BJ (cell line): Measurements from ENCODE around the gene ATP13A3. TPM values are rescaled to one million over a fixed set of nuclear protein-coding genes. Genes with fewer than 3 reads are reported as not detected.

Experiments
- CTCF ChIA-PET: fragments of 350-600 bp; formaldehyde crosslinking; extraction: SDS; loops from one replicate; lab custom pipeline; 2021; ENCODE audit warnings: antibody characterized with exemption, inconsistent platforms; lab: Yijun Ruan, JAX
- POLR2A ChIA-PET: fragments of 300-600 bp; sonication (Branson Sonifier 250); formaldehyde crosslinking; extraction: SDS; loops from one replicate; lab custom pipeline; 2021; ENCODE audit warnings: antibody characterized with exemption; lab: Charles Lee
- DNase-seq: peaks from one replicate; pipeline ENCODE4 v3.0.0-alpha.2; 2011; ENCODE audit warnings: low read depth
- H3K27me3 ChIP-seq: 2 replicates; pipeline ENCODE4 v1.6.0; 2011; ENCODE audit warnings: low read length; ENCODE audit not compliant: control insufficient read depth, insufficient read depth
- H3K36me3 ChIP-seq: 2 replicates; pipeline ENCODE4 v1.5.1; 2011; ENCODE audit warnings: low read length; ENCODE audit not compliant: control insufficient read depth, insufficient read depth
- H3K4me3 ChIP-seq: 2 replicates; pipeline ENCODE4 v1.5.1; 2011; ENCODE audit warnings: low read depth, mild to moderate bottlenecking, control low read depth, low read length
- CTCF ChIP-seq: IDR thresholded peaks from 2 replicates; pipeline ENCODE4 v1.5.1; 2011; ENCODE audit warnings: low read depth, mild to moderate bottlenecking, control low read depth, inconsistent platforms, low read length, moderate library complexity; ENCODE audit not compliant: insufficient read depth
- polyA plus RNA-seq: library from polyadenylated mRNA; depleted of rRNA; stranded (reverse); fragments of >200 nt; gene quantifications from 2 replicates; pipeline ENCODE4 v1.2.3, GENCODE V29; 2011

The ATP13A3 gene
- polyA plus RNA-seq, 1 experiment, result 47.1 TPM

GRCh38 chr3:194431554-194431953, 55.2 kb downstream of the ATP13A3 start:
- no peak for TF ChIP-seq CTCF
- Histone ChIP-seq H3K4me3 (no peak overlapping the region), H3K27me3 (no peaks in the 10 kb centered on the region), H3K36me3 (peaks cover 10% of the 10 kb centered on the region)
- CTCF ChIA-PET, result no interaction called here
- DNase-seq, result no peak
- POLR2A ChIA-PET, result no interaction called here

GRCh38 chr3:194425399-194425798, 61.4 kb downstream of the ATP13A3 start:
- Histone ChIP-seq H3K4me3 (no peak overlapping the region), H3K36me3 (peaks cover 8% of the 10 kb centered on the region), H3K27me3 (no peaks in the 10 kb centered on the region)
- TF ChIP-seq CTCF, result no peak
- ChIA-PET CTCF (interaction anchor here (1.1 kb wide), 1 partner anchor 82 kb away, joined by 3 read pairs; no protein-coding TSS in a partner anchor), POLR2A (no interaction called here)
- no peak for DNase-seq

DNA sequence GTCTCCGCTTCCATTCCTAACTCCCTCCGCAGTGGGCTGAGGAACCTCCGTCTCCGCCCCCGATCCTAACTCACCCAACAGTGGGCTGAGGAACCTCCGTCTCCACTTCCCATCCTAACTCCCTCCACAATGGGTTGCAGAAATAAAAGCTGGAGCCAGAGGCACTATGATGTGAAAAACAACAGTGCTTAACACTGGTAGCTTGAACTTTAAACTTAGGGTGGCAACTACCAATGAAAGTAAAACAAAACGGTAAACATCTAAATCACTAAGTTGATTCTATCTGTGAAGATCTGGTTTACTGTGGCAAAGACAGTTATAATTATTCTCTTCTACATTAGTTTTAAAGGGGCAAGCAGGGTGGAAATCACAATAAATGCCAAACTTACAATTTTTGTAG, 61.8 kb downstream of the ATP13A3 start:
- no peak overlapping the region for H3K4me3 ChIP-seq
- DNase-seq, result no peak
- peaks cover 8% of the 10 kb centered on the region for H3K36me3 ChIP-seq
- CTCF ChIA-PET, result interaction anchor here (1.1 kb wide), 1 partner anchor 81 kb away, joined by 3 read pairs; no protein-coding TSS in a partner anchor
- POLR2A ChIA-PET, result no interaction called here
- TF ChIP-seq CTCF, result no peak
- no peaks in the 10 kb centered on the region for H3K27me3 ChIP-seq

DNA sequence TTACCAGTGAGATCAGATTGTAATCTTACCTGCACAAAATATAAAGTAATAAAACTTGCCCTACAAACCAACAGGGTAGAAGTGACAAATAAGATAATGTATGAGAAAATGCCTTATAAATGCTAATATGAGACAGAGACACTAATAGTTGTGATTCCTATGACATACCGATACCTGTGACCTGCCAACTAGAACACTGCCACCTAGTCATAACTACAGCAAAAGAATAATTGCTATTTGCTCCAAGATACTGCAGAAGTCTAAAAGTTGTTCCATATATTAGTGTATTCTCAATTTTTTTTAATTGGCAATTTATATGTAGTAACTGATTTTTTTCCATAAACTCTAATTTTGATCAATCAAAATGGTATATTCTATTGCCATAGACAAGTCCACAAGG, 62.4 kb downstream of the ATP13A3 start:
- ChIA-PET POLR2A (no interaction called here), CTCF (interaction anchor here (1.1 kb wide), 1 partner anchor 81 kb away, joined by 3 read pairs; no protein-coding TSS in a partner anchor)
- no peak for TF ChIP-seq CTCF
- Histone ChIP-seq H3K36me3 (peaks cover 8% of the 10 kb centered on the region), H3K27me3 (no peaks in the 10 kb centered on the region), H3K4me3 (no peak overlapping the region)
- DNase-seq, result no peak

GRCh38 chr3:194423317-194423716, 63.5 kb downstream of the ATP13A3 start:
- H3K36me3 ChIP-seq, result peaks cover 8% of the 10 kb centered on the region

More at GRCh38 chr3:194423317-194423716, 63.5 kb downstream of the ATP13A3 start:
- CTCF ChIA-PET, result interaction anchor here (1.0 to 1.2 kb wide), 2 partner anchors 12 to 17 kb away, joined by 3 to 4 read pairs; no protein-coding TSS in a partner anchor
- POLR2A ChIA-PET, result no interaction called here
- no peak overlapping the region for H3K4me3 ChIP-seq
- H3K27me3 ChIP-seq, result no peaks in the 10 kb centered on the region
- TF ChIP-seq CTCF, result no peak
- no peak for DNase-seq
